K562 (cell line): ENCODE data around the gene ARMC6. TPM values are rescaled to one million over a fixed set of nuclear protein-coding genes. Genes with fewer than 3 reads are reported as not detected.

Experiments
- ATAC-seq: fragments of 200-7000 bp; cut with Tn5 transposase; 3 replicates; pipeline ENCODE4 v1.9.1; 2020; ENCODE audit warnings: moderate library complexity
- BruUV-seq: library from RNA; stranded (reverse); fragments of 400-500 nt; replicated peaks from 2 replicates; lab custom pipeline; 2021; lab: Mats Ljungman, UMichigan
- CTCF ChIA-PET: fragments of 300-600 bp; formaldehyde crosslinking; extraction: SDS; loops from one replicate; lab custom pipeline; 2021; ENCODE audit warnings: low intra/inter-chr PET ratio; lab: Yijun Ruan, JAX
- POLR2A ChIA-PET: fragments of 300-600, 350-650 bp; sonication (Branson Sonifier 250); formaldehyde crosslinking; extraction: SDS; loops from one replicate; lab custom pipeline; 2021; ENCODE audit warnings: antibody characterized with exemption, inconsistent platforms; lab: Yijun Ruan, JAX
- DNase-seq, 4 experiments: peaks; one replicate each; pipeline versions ENCODE4 v3.0.0 to v3.0.0-alpha.2; 2011 to 2018; ENCODE audit warnings: low spot score in 3 of 4, mixed read lengths in 3 of 4; ENCODE audit errors: extremely low read depth in 1 of 4
- FAIRE-seq: peaks from 2 replicates; lab custom pipeline; 2011; peaks lifted over from hg19 to GRCh38; lab: Jason Lieb, UNC
- H2AFZ ChIP-seq: 2 replicates; pipeline ENCODE4 v1.6.0; 2011; ENCODE audit warnings: low read depth, low read length, control low read depth, inconsistent platforms
- H3K27ac ChIP-seq: fragments of 200-600 bp; 3 replicates; pipeline ENCODE4 v1.8.0; 2011; ENCODE audit warnings: low read depth, mild to moderate bottlenecking, control low read depth, inconsistent platforms, low read length, moderate library complexity, mixed read lengths; ENCODE audit errors: extremely low read depth
- H3K27me3 ChIP-seq, 2 experiments: fragments of 300-600 bp in 1 of 2; 2 replicates in 1 of 2; 3 replicates in 1 of 2; pipeline versions ENCODE4 v1.6.0 to v1.8.0; 2011; ENCODE audit warnings: inconsistent platforms in 2 of 2, low read length in 2 of 2, mild to moderate bottlenecking in 1 of 2, mixed read lengths in 1 of 2, moderate library complexity in 1 of 2; ENCODE audit not compliant: control insufficient read depth in 2 of 2, insufficient read depth in 2 of 2
- H3K36me3 ChIP-seq: fragments of 300-600 bp; 3 replicates; pipeline ENCODE4 v1.8.0; 2011; ENCODE audit warnings: mild to moderate bottlenecking, low read length, inconsistent platforms; ENCODE audit not compliant: control insufficient read depth, insufficient read depth
- H3K4me1 ChIP-seq, 2 experiments: fragments of 200-600 bp in 1 of 2; replicated peaks in 1 of 2; 2 replicates in 1 of 2; 3 replicates in 1 of 2; pipeline versions ENCODE4 v1.5.1 to v1.8.0; 2011; ENCODE audit warnings: inconsistent platforms in 2 of 2, low read length in 2 of 2, mild to moderate bottlenecking in 1 of 2, mixed read lengths in 1 of 2, moderate library complexity in 1 of 2; ENCODE audit not compliant: control insufficient read depth in 2 of 2, insufficient read depth in 2 of 2
- H3K4me2 ChIP-seq: 2 replicates; pipeline ENCODE4 v1.6.1; 2011; ENCODE audit warnings: low read length, control low read depth, inconsistent platforms, mixed read lengths; ENCODE audit not compliant: insufficient read depth
- H3K4me3 ChIP-seq: fragments of 200-600 bp; sonication (generic), shearing (Covaris generic); 2 replicates; pipeline ENCODE4 v1.5.1; 2016; ENCODE audit warnings: control low read depth, inconsistent platforms
- H3K79me2 ChIP-seq: fragments of 200-600 bp; 3 replicates; pipeline ENCODE4 v1.8.0; 2011; ENCODE audit warnings: low read length, inconsistent platforms; ENCODE audit not compliant: control insufficient read depth, insufficient read depth
- H3K9ac ChIP-seq, 2 experiments: 2 replicates each; pipeline versions ENCODE4 v1.6.0 to v1.6.1; 2011; ENCODE audit warnings: low read depth in 2 of 2, low read length in 2 of 2, control low read depth in 1 of 2, inconsistent platforms in 1 of 2, mild to moderate bottlenecking in 1 of 2, mixed read lengths in 1 of 2; ENCODE audit not compliant: insufficient read depth in 1 of 2
- H3K9me1 ChIP-seq: one replicate; pipeline ENCODE4 v1.6.0; 2011; ENCODE audit warnings: inconsistent platforms, mild to moderate bottlenecking, low read length, moderate library complexity; ENCODE audit not compliant: control insufficient read depth, insufficient read depth
- H3K9me3 ChIP-seq: replicated peaks from 2 replicates; pipeline ENCODE4 v1.5.1; 2011; ENCODE audit warnings: low read depth, low read length, inconsistent platforms; ENCODE audit not compliant: control insufficient read depth, insufficient read depth
- H4K20me1 ChIP-seq: replicated peaks from 2 replicates; pipeline ENCODE4 v1.6.1; 2011; ENCODE audit warnings: low read length, inconsistent platforms, mixed read lengths; ENCODE audit not compliant: control insufficient read depth, insufficient read depth
- HEY1 ChIP-seq: fragments of 250-450 bp; sonication (Bioruptor Pico); IDR thresholded peaks from 2 replicates; pipeline ENCODE4 v1.5.0; 2020; ENCODE audit warnings: mild to moderate bottlenecking, moderate library complexity, borderline replicate concordance
- NFYB ChIP-seq: IDR thresholded peaks from 2 replicates; pipeline ENCODE4 v1.6.1; 2011; ENCODE audit warnings: mild to moderate bottlenecking, moderate library complexity; ENCODE audit not compliant: insufficient read length; ENCODE audit errors: extremely low read depth
- SAFB ChIP-seq: fragments of 200-400 bp; formaldehyde crosslinking; IDR thresholded peaks from 2 replicates; pipeline ENCODE4 v1.6.1; 2017; ENCODE audit warnings: low read depth, low read length, borderline replicate concordance
- ZFP91 ChIP-seq: sonication (generic); formaldehyde crosslinking; IDR thresholded peaks from 2 replicates; pipeline ENCODE4 v1.8.0; 2022; ENCODE audit warnings: mild to moderate bottlenecking, missing genetic modification reagents
- ZMIZ1 ChIP-seq, 2 experiments: fragments of 150-350 bp in 1 of 2; IDR thresholded peaks; 2 replicates each; pipeline ENCODE4 v1.6.1; 2012 to 2016; ENCODE audit warnings: low read depth in 2 of 2, low read length in 2 of 2, mild to moderate bottlenecking in 1 of 2, moderate library complexity in 1 of 2
- ZNF699 ChIP-seq: fragments of 250-450 bp; sonication (Bioruptor Pico); IDR thresholded peaks from 2 replicates; pipeline ENCODE4 v1.8.0; 2021; ENCODE audit warnings: mild to moderate bottlenecking, moderate library complexity; ENCODE audit not compliant: insufficient replicate concordance
- WGBS: fragments of 100-300 bp; shearing (Covaris generic); methylation state at CpG from one replicate; pipeline ENCODE4 v1.1.6; 2016; ENCODE audit warnings: low coverage, mixed read lengths; ENCODE audit not compliant: insufficient coverage; ENCODE audit errors: missing lambda C conversion rate; 5-methylcytosine and 5-hydroxymethylcytosine counted together
- in situ Hi-C: fragments of 300-500 bp; cut with MboI; formaldehyde crosslinking; loops from 4 replicates; pipeline ENCODE4 v1.15.0; 2018; ENCODE audit warnings: inconsistent platforms, mixed read lengths
- intact Hi-C: fragments of 100-400 bp; cut with micrococcal nuclease; formaldehyde crosslinking; loops from 2 replicates; pipeline ENCODE4 v1.14.2; 2022
- polyA plus RNA-seq, 8 experiments: library from polyadenylated mRNA; depleted of rRNA in 4 of 8; stranded (reverse) in 5 of 8; unstranded in 3 of 8; fragments of >200 nt; fragmentation: Nextera tagmentation in 2 of 8; fragmentation: Illumina TruSeq in 1 of 8; extraction: Ambion mirVana in 2 of 8; extraction: Trizol in 1 of 8; gene quantifications; 2 replicates each; pipeline versions ENCODE4 v1.2.1 to v1.2.3, GENCODE V29; 2011 to 2014; ENCODE audit warnings: inconsistent platforms in 1 of 8, missing spikeins in 1 of 8
- total RNA-seq, 7 experiments: library from RNA; depleted of rRNA in 6 of 7; stranded (reverse); fragments of >200 nt in 6 of 7; fragmentation: Illumina TruSeq in 2 of 7; extraction: Trizol in 2 of 7; gene quantifications; 2 replicates each; pipeline versions ENCODE4 v1.2.1 to v1.2.3, GENCODE V29; 2011 to 2021; ENCODE audit warnings: low replicate concordance in 1 of 7

The ARMC6 gene
- total and polyA plus RNA-seq, 9 of the 15 experiments (the other 6 are each of a cell fraction or from before 2014, with no cell fraction given), result 2.1 to 93.4 (median 63.6) TPM

DNA sequence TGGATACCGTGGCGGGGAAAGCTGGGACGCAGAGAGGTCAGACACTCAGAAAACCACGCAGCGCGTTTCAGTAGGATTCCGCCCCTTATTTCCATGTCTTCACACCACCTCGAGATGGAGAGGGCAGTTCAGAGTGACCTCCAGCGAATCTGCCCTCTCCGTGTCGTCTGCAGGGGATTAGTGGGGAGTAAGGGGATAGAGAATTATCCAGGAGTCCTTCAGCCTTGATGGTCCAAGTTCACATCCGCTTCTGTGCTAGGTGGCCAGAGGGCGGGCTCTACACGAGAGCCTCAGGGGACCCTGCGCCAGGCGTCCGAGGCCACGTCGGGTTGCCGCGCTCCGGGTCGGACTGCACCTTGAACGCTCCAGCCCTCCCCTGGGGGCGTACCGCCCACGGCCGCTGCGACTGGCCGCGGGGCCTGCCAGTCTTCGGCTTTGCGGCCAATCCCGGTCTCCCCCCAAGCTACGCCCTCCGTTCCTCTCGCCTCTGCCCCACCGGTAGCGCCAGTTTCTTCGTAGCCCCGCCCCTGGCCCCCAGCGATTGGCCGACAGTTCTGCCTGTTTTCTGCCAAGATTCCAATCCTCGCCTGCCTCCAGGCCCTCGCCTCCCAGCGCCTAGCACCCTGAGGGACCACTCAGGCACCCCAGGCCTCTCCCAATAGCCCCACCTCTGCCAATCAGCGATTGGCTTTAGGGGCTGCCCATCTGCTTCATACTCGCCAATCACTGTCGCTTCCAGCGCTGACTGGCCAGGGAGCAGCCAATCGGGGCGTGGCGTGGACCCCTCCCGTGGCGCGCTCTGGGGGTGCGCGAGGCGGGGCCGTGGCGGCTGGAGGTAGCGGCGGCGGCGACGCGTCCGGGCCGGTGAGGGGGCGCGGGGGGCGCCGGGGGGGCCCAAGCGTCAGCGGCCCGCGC, 30.0 kb downstream of the ARMC6 start, which contains the start of gene SLC25A42:
Gene SLC25A42 (plus strand): TSS at position 812 of the 915 bp plus-strand sequence. CDS start 32,131 bp downstream, outside the sequence.
- CTCF ChIA-PET, result no interaction called here
- FAIRE-seq, result peak; percentile 91
- in situ Hi-C loops, result no loop called here
- TF ChIP-seq ZNF699 (no peak), ZFP91 (CRISPR knock-in tag) (0 out of 2 replicates have a peak, but pooled peaks have one; percentile 26), HEY1 (no peak), ZMIZ1 (IDR thresholded peaks at IDR 0.05; ENCODE audit: low read depth in 2 of 2, low read length in 2 of 2) (no peak), NFYB (peak; percentile 83), SAFB (peak; percentile 7; the same call in 1 of the 2 replicates)

More for the DNA sequence above, 30.0 kb downstream of the ARMC6 start, which contains the start of gene SLC25A42:
- peaks cover 3% of the 10 kb centered on the region for H3K9me1 ChIP-seq
- H3K4me3 ChIP-seq, result peak within 1 kb of the TSS; percentile 74
- 2% methylated on average over 57 of the region's 77 CpGs for WGBS
- no peaks in the 10 kb centered on the region for H3K9me3 ChIP-seq
- intact Hi-C loops, result loop anchor here (1.0 to 2.0 kb wide), 2 partner anchors 29 to 75 kb away; partner anchors contain the start of gene TMEM161A
- peak; percentile 87 for ATAC-seq
- no peaks in the 10 kb centered on the region; a peak in 1 of 5 replicates for H3K27me3 ChIP-seq
- peak within 1 kb of the TSS; percentile 84 to 94 for H3K9ac ChIP-seq
- POLR2A ChIA-PET, result interaction anchor here (0.6 to 1.1 kb wide), 6 partner anchors 34 to 1146 kb away, joined by 3 to 5 read pairs (median 3); no protein-coding TSS in a partner anchor
- H3K4me1 ChIP-seq, result peaks cover 57 to 73% of the 10 kb centered on the region in 2 experiments
- peaks cover 70% of the 10 kb centered on the region for H3K79me2 ChIP-seq
- peak within 1 kb of the TSS; percentile 98 for H3K4me2 ChIP-seq
- peaks cover 23% of the 10 kb centered on the region for H3K36me3 ChIP-seq
- BruUV-seq, result no TSS peak
- H2AFZ ChIP-seq, result peak within 1 kb of the TSS; percentile 71
- H3K27ac ChIP-seq, result peak within 1 kb of the TSS; percentile 89
- DNase-seq, result peak; percentile 97 to 99 (median 98)
- H4K20me1 ChIP-seq, result no peaks in the 10 kb centered on the region
